Breast epithelium (tissue), 4 donors: ENCODE data around the gene DNAH10. TPM values are rescaled to one million over a fixed set of nuclear protein-coding genes. Genes with fewer than 3 reads are reported as not detected.

Source experiments
- DNase-seq, 2 donors: peaks; one replicate each; pipeline ENCODE4 v3.0.0-alpha.2; 2019; ENCODE audit warnings: low spot score in 2 of 2
- H3K27ac ChIP-seq, 2 donors: fragments of 200-600 bp; sonication (generic) in 1 of 2; one replicate each; pipeline ENCODE4 v1.5.1; 2016 to 2019; ENCODE audit warnings: mild to moderate bottlenecking in 1 of 2
- H3K27me3 ChIP-seq, 2 donors: fragments of 200-600 bp; sonication (generic) in 1 of 2; one replicate each; pipeline versions ENCODE4 v1.5.1 to v1.6.0; 2017 to 2019; ENCODE audit warnings: control low read depth in 1 of 2, mild to moderate bottlenecking in 1 of 2
- H3K36me3 ChIP-seq: fragments of 200-600 bp; one replicate; pipeline ENCODE4 v1.5.1; 2019
- H3K4me1 ChIP-seq, 2 donors: fragments of 200-600 bp; sonication (generic); one replicate each; pipeline ENCODE4 v1.5.1; 2016 to 2019; ENCODE audit warnings: control low read depth in 1 of 2
- H3K4me3 ChIP-seq, 3 donors: fragments of 200-600 bp; sonication (generic); 1 replicate in 2 of 3; 2 replicates in 1 of 3; pipeline ENCODE4 v1.5.1; 2016 to 2019; ENCODE audit warnings: mild to moderate bottlenecking in 3 of 3, moderate library complexity in 2 of 3
- H3K9me3 ChIP-seq, 2 donors: fragments of 200-600 bp; sonication (generic) in 1 of 2; one replicate each; pipeline ENCODE4 v1.5.1; 2016 to 2019; ENCODE audit warnings: control low read depth in 1 of 2
- CTCF ChIP-seq, 3 donors: fragments of 450-650 bp; IDR thresholded peaks; one replicate each; pipeline ENCODE4 v1.5.1; 2016 to 2017; ENCODE audit warnings: antibody characterized with exemption in 3 of 3, mild to moderate bottlenecking in 3 of 3, moderate library complexity in 3 of 3
- POLR2A ChIP-seq: fragments of 450-650 bp; IDR thresholded peaks from one replicate; pipeline ENCODE4 v1.6.1; 2016; ENCODE audit warnings: antibody characterized with exemption, mild to moderate bottlenecking, moderate library complexity
- POLR2AphosphoS5 ChIP-seq, 3 donors: sonication (generic); formaldehyde crosslinking; IDR thresholded peaks; one replicate each; pipeline ENCODE4 v1.6.1; 2017; ENCODE audit warnings: antibody characterized with exemption in 3 of 3
- intact Hi-C: fragments of 100-400 bp; cut with DNase I; formaldehyde crosslinking; loops from one replicate; pipeline ENCODE4 v1.15.1; 2023; ENCODE audit warnings: low total_unique reads
- total RNA-seq, 3 donors: library from RNA; depleted of rRNA; stranded (reverse); fragments of >200 nt; gene quantifications; one replicate each; pipeline ENCODE4 v1.1.0, GENCODE V29; 2016

Gene DNAH10
- total RNA-seq, 3 donors from 2014 or later, result under 0.01 to 0.44 (median 0.33) TPM

DNA sequence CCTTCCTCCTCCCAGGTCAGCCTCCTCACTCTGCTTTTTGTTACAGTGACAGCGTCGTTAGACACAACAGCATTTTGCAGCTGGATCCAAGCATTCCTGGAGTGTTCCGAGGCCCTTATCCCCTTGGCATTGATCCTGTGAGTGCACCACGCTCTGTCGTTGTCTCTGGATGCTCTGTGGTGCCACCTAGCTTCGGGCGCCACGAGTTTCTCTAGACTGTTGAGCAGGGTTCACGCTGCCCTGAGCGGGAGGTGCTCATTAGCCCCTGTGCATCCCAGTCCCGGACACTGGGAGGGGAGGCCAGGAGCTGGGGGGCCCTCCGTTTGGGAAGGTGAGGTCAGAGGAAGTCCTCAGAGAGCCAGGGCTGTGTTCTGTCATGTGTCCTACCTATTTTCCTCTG lies 17.3 kb upstream of the DNAH10 start:
- no peak overlapping the region for H3K4me3 ChIP-seq
- intact Hi-C loops, result no loop called here
- no peaks in the 10 kb centered on the region for H3K27me3 ChIP-seq
- H3K27ac ChIP-seq, result no peak overlapping the region
- peaks cover 4% of the 10 kb centered on the region for H3K36me3 ChIP-seq
- no peak for DNase-seq
- TF ChIP-seq CTCF (IDR thresholded peaks at IDR 0.05), result no peak
- TF ChIP-seq POLR2A, result no peak
- no peaks in the 10 kb centered on the region for H3K9me3 ChIP-seq
- H3K4me1 ChIP-seq, result no peaks in the 10 kb centered on the region

DNA sequence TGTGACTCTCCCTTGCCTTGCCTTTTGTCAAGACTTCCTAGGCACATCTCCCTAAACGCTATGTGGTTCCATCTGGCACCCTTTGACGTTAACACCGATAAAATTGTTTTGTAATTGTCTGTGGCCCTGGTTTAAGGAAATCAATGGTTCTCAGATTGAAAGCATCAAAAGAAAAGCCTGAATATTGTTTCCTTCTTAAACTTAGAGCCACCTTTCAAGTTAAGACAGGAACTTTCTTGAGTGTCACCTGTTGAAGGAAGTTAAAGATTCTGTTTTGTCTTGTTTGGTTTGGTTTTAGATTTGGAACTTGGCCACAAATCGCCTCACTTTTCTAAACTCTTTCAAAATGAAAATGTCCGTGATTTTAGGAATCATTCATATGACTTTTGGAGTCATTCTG lies 14.8 kb upstream of the DNAH10 start:
- no peak for TF ChIP-seq CTCF (IDR thresholded peaks at IDR 0.05)
- TF ChIP-seq POLR2A, result no peak
- no peak for TF ChIP-seq POLR2AphosphoS5 (IDR thresholded peaks at IDR 0.05)
- Histone ChIP-seq H3K9me3 (no peaks in the 10 kb centered on the region), H3K4me3 (no peak overlapping the region), H3K4me1 (no peaks in the 10 kb centered on the region), H3K27me3 (no peaks in the 10 kb centered on the region), H3K36me3 (peaks cover 4% of the 10 kb centered on the region), H3K27ac (no peak overlapping the region)
- no peak for DNase-seq
- intact Hi-C loops, result no loop called here

- no peak overlapping the region for H3K27ac ChIP-seq
- no peaks in the 10 kb centered on the region for H3K9me3 ChIP-seq
- H3K4me3 ChIP-seq, result no peak overlapping the region
- TF ChIP-seq POLR2A (no peak), CTCF (IDR thresholded peaks at IDR 0.05) (no peak), POLR2AphosphoS5 (IDR thresholded peaks at IDR 0.05) (no peak)
- intact Hi-C loops, result no loop called here
- peaks cover 4% of the 10 kb centered on the region for H3K36me3 ChIP-seq
- H3K27me3 ChIP-seq, result no peaks in the 10 kb centered on the region
- DNase-seq, result no peak
- no peaks in the 10 kb centered on the region for H3K4me1 ChIP-seq
These were observed 13.9 kb upstream of the DNAH10 start for GRCh38 chr12:123748161-123748560.

- Histone ChIP-seq H3K4me1 (no peaks in the 10 kb centered on the region), H3K36me3 (peaks cover 4% of the 10 kb centered on the region), H3K9me3 (no peaks in the 10 kb centered on the region), H3K27ac (no peak overlapping the region), H3K27me3 (no peaks in the 10 kb centered on the region), H3K4me3 (no peak overlapping the region)
- no peak for DNase-seq
- TF ChIP-seq CTCF (IDR thresholded peaks at IDR 0.05) (no peak), POLR2AphosphoS5 (IDR thresholded peaks at IDR 0.05) (no peak), POLR2A (no peak)
- intact Hi-C loops, result no loop called here
These were observed 13.4 kb upstream of the DNAH10 start for GRCh38 chr12:123748661-123749060.

- Histone ChIP-seq H3K36me3 (peaks cover 5% of the 10 kb centered on the region), H3K9me3 (no peaks in the 10 kb centered on the region), H3K27ac (no peak overlapping the region), H3K4me1 (no peaks in the 10 kb centered on the region), H3K27me3 (no peaks in the 10 kb centered on the region), H3K4me3 (no peak overlapping the region)
- TF ChIP-seq CTCF (IDR thresholded peaks at IDR 0.05), result no peak
- no peak for TF ChIP-seq POLR2A
- TF ChIP-seq POLR2AphosphoS5 (IDR thresholded peaks at IDR 0.05), result no peak
- intact Hi-C loops, result no loop called here
- no peak for DNase-seq
These were observed 12.7 kb upstream of the DNAH10 start for GRCh38 chr12:123749355-123749754.
